Endometrial microvascular endothelial cells (primary cell): ENCODE results near the gene UGP2. TPM values are rescaled to one million over a fixed set of nuclear protein-coding genes. Genes with fewer than 3 reads are reported as not detected.
"Not testable (repeated sequence)": the region's sequence is repeated elsewhere in the genome, so short reads cannot be mapped to it uniquely, and the experiment has no call there.

Experiments used
- in situ Hi-C: cut with HindIII; loops from 2 replicates; pipeline ENCODE4 v1.10.0; 2017; ENCODE audit warnings: low sequenced_read_pairs, low pct_unique_long_range_greater_than_20kb; ENCODE audit errors: inconsistent ontology term
- total RNA-seq: library from RNA; depleted of rRNA; stranded (reverse); fragments of >200 nt; gene quantifications from one replicate; pipeline ENCODE4 v1.2.3, GENCODE V29; 2015; ENCODE audit errors: inconsistent ontology term

Gene UGP2
- total RNA-seq, 1 donor from 2014 or later, result 62.8 TPM

- in situ Hi-C loops, result no loop called here
These were observed 7.3 kb upstream of the UGP2 start for GRCh38 chr2:63834401-63834800.

GRCh38 chr2:63837036-63837594 is 4.6 kb upstream of the UGP2 start:
- in situ Hi-C loops, result no loop called here

DNA sequence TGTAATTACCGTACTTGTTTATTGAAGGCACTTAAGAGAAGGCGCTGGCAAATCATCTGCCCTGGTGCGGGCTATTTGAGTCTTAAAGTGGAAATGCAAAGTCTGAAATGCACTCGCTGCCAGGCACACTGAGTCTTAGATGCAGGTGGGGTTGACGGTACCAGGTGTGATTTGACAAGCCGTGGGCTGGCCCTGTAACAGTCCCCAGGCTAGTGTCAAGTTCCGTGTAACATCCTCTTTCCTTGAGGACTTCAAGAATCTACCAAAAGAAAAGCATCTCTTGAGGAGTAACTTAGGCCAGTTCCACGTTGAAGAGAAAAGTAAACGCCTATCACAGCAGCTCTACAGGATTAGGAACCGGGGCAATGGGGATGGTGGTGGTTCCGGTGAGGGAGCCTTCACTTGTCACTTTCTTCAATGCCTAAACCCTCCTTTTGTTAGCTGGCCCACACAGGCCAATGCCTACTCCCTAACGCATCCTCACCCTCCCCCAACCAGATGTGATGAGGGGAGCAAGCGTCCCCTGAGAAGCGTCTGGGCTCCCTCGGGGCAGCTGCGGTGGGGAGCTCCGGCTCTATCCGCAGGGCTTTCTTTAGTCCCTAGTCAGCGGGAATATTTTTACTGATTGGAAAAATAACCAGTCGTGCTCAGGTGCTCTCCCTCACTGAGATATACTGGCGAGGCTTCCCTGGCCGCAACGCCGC is 1.5 kb upstream of the UGP2 start:
- in situ Hi-C loops, result no loop called here

- in situ Hi-C loops, result no loop called here
These were observed 877 bp upstream of the UGP2 start for GRCh38 chr2:63840785-63841253.

GRCh38 chr2:63842149-63843061 is 709 bp downstream of the UGP2 start:
- in situ Hi-C loops, result no loop called here

GRCh38 chr2:63843093-63843492 is 1.4 kb downstream of the UGP2 start:
- in situ Hi-C loops, result no loop called here

DNA sequence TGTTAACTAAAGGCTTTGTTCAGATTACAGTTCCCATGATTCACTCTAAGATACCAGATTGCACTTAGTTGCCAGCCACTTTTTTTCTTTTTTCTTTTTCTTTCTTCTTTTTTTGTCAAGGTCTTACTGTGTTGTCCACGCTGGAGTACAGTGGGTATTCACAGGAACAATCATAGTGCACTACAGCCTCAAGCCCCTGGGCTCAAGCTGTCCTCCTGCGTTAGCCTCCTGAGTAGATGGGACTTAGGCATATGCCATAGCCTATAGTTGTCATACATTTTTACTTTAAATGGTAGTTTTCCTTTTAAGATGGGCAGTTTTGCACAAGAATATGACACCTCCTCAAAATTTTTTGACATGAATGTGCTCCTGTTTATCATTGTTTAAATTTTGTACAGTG is 2.1 kb downstream of the UGP2 start:
- in situ Hi-C loops, result no loop called here

DNA sequence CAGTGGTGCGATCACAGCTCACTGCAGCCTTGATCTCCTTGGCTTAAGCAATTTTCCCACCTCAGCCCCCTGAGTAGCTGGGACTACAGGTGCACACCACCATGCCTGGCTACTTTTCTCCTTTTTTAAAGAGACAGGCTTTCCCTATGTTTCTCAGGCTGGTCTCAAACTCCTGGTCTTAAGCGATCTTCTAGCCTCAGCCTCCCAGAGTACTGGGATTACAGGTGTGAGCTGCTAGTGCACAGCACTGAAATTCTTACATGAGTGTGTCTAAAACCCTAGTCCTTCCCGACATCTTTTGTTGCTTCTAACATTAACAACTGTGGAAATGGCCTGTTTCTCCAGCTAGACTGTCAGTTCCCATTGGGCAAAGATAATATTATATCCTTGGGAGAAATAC is 2.9 kb downstream of the UGP2 start:
- in situ Hi-C loops, result no loop called here

DNA sequence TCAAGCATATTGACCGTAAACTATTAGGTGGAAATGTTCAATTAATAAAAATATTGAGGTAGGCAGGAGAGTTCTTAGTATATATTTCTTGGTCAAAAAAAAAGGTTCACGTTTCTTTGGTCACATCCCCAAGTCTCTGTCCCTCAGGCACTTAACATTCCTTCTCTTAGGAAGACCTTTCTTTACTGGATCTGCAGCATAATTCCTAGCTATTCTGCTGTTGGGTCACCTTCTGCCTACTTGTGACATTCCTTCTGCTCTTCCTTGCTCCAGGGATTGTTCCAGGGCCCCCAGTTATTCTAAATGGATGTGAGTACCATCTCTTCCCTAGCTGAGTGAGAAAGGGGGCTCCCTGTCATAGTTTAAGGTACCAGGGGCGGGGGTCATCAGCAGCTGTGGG is 4.2 kb downstream of the UGP2 start:
- in situ Hi-C loops, result no loop called here

GRCh38 chr2:63846487-63846886 is 4.8 kb downstream of the UGP2 start:
- in situ Hi-C loops, result no loop called here

DNA sequence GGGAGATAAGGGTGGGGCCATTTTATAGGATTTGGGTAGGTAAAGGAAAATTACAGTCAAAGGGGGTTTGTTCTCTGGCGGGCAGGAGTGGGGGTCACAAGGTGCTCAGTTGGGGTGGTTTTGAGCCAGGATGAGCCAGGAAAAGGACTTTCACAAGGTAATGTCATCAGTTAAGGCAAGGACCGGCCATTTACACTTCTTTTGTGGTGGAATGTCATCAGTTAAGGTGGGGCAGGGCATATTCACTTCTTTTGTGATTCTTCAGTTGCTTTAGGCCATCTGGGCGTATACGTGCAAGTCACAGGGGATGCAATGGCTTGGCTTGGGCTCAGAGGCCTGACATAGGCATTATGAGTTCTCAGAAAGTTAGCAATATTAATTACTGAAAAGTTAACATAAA is 5.9 kb downstream of the UGP2 start:
- in situ Hi-C loops, result not testable (repeated sequence)

- in situ Hi-C loops, result no loop called here
These were observed 7.9 kb downstream of the UGP2 start for GRCh38 chr2:63849381-63850203.

DNA sequence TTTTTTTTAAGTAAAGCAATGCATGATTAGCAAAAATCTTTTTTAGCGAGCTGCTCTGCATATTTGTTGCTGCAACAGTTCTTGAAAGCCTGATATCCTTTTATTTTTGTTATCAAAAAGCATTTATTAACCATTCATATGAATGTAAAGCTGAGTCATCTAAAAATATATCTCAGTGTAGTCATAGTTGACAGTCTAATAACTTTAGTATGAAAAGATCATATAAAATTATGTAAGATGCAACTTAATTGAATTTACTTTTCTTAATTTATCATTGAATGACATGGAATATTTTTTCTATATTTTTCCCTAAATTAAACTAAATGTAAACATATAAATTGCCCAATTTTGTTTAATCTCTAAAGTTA is 8.5 kb downstream of the UGP2 start:
- in situ Hi-C loops, result no loop called here

- in situ Hi-C loops, result no loop called here
These were observed 9.0 kb downstream of the UGP2 start for GRCh38 chr2:63850649-63851048.

DNA sequence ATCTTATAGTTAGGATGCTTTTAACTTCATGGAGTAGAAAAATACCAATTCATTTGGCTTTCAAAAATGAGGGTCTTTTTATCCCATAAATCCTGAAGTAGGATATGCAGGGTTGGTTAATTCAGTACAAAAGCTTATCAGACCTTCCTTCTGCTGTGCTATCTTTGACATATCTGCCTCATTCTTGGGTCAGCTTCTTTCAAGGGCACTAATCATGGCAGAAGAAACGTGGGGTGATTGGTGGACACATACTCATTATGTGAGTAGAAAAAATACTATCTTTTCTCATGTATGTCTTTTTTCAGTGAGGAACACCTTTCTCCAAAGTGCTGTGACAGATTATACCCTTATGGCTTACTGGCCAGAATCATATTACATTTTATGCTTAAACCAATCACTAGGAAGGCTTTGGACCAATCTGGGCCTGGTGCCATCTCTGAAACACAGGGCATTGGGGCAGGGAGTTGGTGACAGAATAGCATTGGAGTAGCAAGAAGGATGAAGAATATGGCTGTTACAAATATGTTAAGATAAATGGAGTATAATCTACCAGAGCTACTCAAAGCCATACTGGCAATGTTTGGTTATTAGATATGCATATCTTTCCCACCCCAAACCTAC is 10.1 kb downstream of the UGP2 start:
- in situ Hi-C loops, result no loop called here

- in situ Hi-C loops, result no loop called here
These were observed 12.0 kb downstream of the UGP2 start for GRCh38 chr2:63853527-63854310.

GRCh38 chr2:63855418-63856302 is 14.0 kb downstream of the UGP2 start:
- in situ Hi-C loops, result no loop called here
